ENCODE measurements around the gene C3AR1.
A peak's percentile ranks its signal among the peaks of the same experiment; 100 is the strongest.
"Not testable (repeated sequence)": the region's sequence is repeated elsewhere in the genome, so short reads cannot be mapped to it uniquely, and the experiment has no call there.

The C3AR1 gene

GRCh38 chr12:8088574-8088973, 22.4 kb upstream of the C3AR1 start:
- no peak for TF ChIP-seq CTCF (conservative IDR thresholded peaks at IDR 0.05; ENCODE audit: control insufficient read depth, insufficient read depth, low read depth, low read length)
- no peak overlapping the region for H3K4me3 ChIP-seq (ENCODE audit: control insufficient read depth, low read depth, low read length)
- no peak for DNase-seq (ENCODE audit: low read depth)

DNA sequence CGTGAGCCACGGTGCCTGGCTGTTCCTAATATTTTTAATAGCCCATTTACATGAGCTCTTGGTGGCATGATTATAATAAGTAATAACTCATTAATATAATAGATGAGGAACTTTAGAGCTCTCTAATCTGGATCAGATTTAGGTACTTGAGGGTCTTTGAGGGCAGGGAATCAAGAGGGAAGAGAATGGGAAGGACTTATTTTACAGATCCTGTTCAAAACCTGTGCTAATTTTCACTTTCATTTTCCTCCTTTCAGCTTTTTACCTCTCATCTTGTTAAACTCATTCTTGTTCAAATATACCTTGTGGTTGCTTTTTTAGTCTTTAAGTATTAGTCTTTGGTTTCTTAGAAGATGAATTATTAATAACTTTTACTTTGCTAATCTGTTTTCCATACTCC, 21.5 kb upstream of the C3AR1 start:
- no peak for TF ChIP-seq CTCF (conservative IDR thresholded peaks at IDR 0.05; ENCODE audit: control insufficient read depth, insufficient read depth, low read depth, low read length)
- no peak for DNase-seq (ENCODE audit: low read depth)

DNA sequence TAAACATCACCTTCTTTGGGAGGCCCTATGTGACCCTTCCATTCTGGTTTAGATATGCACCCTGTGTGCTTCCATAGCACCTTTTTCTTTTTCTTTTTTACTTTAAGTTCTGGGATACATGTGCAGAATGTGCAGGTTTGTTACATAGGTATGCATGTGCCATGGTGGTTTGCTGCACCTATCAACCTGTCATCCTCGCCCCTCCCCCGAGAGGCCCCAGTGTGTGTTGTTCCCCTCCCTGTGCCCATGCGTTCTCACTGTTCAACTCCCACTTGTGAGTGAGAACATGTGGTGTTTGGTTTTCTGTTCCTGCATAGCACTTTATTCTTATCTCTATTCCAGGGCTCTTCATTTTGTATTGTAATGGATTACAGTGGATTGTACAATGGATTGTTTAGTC, 18.2 kb upstream of the C3AR1 start:
- not testable (repeated sequence) for DNase-seq (ENCODE audit: low read depth)

More for the DNA sequence above, 21.5 kb upstream of the C3AR1 start:
- no peak overlapping the region for H3K4me3 ChIP-seq (ENCODE audit: control insufficient read depth, low read depth, low read length)

GRCh38 chr12:8082808-8083100, 16.6 kb upstream of the C3AR1 start:
- no peak for DNase-seq (ENCODE audit: low read depth)
- no peak for TF ChIP-seq CTCF (conservative IDR thresholded peaks at IDR 0.05; ENCODE audit: control insufficient read depth, insufficient read depth, low read depth, low read length)
- peak overlapping the region; percentile 100 for H3K4me3 ChIP-seq (ENCODE audit: control insufficient read depth, low read depth, low read length)

More for the DNA sequence above, 18.2 kb upstream of the C3AR1 start:
- not testable (repeated sequence) for H3K4me3 ChIP-seq (ENCODE audit: control insufficient read depth, low read depth, low read length)

DNA sequence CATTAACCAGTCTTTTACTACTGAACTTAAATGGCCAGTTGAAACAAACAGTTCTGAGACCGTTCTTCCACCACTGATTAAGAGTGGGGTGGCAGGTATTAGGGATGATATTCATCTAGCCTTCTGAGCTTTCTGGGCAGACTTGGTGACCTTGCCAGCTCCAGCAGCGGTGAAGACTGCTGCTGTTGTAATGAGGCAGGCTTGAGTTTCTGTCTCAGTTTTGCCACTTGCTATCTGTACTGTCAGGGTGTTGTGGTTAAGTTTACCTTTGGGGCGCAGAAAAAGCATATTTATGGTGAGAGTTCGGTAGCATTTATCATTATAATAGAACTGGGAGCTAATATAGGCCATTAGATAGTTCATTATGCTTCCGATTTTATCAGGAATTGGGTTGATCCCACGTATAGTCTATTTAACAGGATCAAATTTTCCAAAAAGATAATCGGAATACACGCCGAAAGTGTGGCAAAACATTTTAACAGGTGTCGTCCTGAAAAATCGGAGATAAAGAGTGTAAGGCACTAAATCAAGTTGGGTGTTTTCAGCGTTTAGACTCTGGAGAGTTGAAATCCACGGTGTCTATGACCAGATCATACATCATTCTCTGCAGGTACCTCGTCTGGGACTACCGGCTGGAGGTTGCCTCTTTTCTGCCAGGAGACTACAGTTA, 15.2 kb upstream of the C3AR1 start:
- H3K4me3 ChIP-seq (ENCODE audit: control insufficient read depth, low read depth, low read length) = peak overlapping the region; percentile 100
- no peak for TF ChIP-seq CTCF (conservative IDR thresholded peaks at IDR 0.05; ENCODE audit: control insufficient read depth, insufficient read depth, low read depth, low read length)
- peak; percentile 13 for DNase-seq (ENCODE audit: low read depth)

GRCh38 chr12:8080120-8080519, 14.0 kb upstream of the C3AR1 start:
- no peak overlapping the region for H3K4me3 ChIP-seq (ENCODE audit: control insufficient read depth, low read depth, low read length)
- no peak for DNase-seq (ENCODE audit: low read depth)
- no peak for TF ChIP-seq CTCF (conservative IDR thresholded peaks at IDR 0.05; ENCODE audit: control insufficient read depth, insufficient read depth, low read depth, low read length)

GRCh38 chr12:8078916-8079315, 12.8 kb upstream of the C3AR1 start:
- no peak overlapping the region for H3K4me3 ChIP-seq (ENCODE audit: control insufficient read depth, low read depth, low read length)
- no peak for DNase-seq (ENCODE audit: low read depth)

More at GRCh38 chr12:8078916-8079315, 12.8 kb upstream of the C3AR1 start:
- no peak for TF ChIP-seq CTCF (conservative IDR thresholded peaks at IDR 0.05; ENCODE audit: control insufficient read depth, insufficient read depth, low read depth, low read length)

Data from fibroblast of mammary gland (primary cell).